PC-9 (cell line): ENCODE measurements around the gene COL23A1. TPM values are rescaled to one million over a fixed set of nuclear protein-coding genes. Genes with fewer than 3 reads are reported as not detected.
A peak's percentile ranks its signal among the peaks of the same experiment; 100 is the strongest.

ENCODE experiments used
- BruUV-seq: library from RNA; stranded (reverse); fragments of 400-500 nt; replicated peaks from 2 replicates; lab custom pipeline; 2021; lab: Mats Ljungman, UMichigan
- CTCF ChIA-PET: fragments of 300-600 bp; sonication (Branson Sonifier 250); formaldehyde crosslinking; loops from one replicate; lab custom pipeline; 2022; ENCODE audit warnings: antibody characterized with exemption; lab: Charles Lee
- POLR2A ChIA-PET: fragments of 300-600 bp; sonication (Branson Sonifier 250); formaldehyde crosslinking; loops from one replicate; lab custom pipeline; 2022; ENCODE audit warnings: antibody characterized with exemption; ENCODE audit not compliant: unreplicated experiment; lab: Charles Lee
- DNase-seq, 2 experiments: peaks; one replicate each; pipeline versions ENCODE4 v3.0.0 to v3.0.0-alpha.2; 2015 to 2022; ENCODE audit warnings: mixed read lengths in 1 of 2
- H2AFZ ChIP-seq: fragments of 200-600 bp; sonication (generic); 2 replicates; pipeline ENCODE4 v1.8.1; 2017; ENCODE audit warnings: antibody characterized with exemption
- H3F3A ChIP-seq: fragments of 200-600 bp; sonication (generic); 2 replicates; pipeline ENCODE4 v1.8.1; 2017; ENCODE audit warnings: antibody characterized with exemption, mild to moderate bottlenecking, low read depth; ENCODE audit not compliant: insufficient read depth
- H3K27ac ChIP-seq: fragments of 200-600 bp; sonication (generic); 2 replicates; pipeline ENCODE4 v1.6.1; 2016; ENCODE audit warnings: mixed run types
- H3K27me3 ChIP-seq: fragments of 200-600 bp; sonication (generic); 2 replicates; pipeline ENCODE4 v1.6.1; 2016; ENCODE audit warnings: low read depth, mixed run types; ENCODE audit not compliant: insufficient read depth
- H3K36me3 ChIP-seq: fragments of 200-600 bp; sonication (generic); 2 replicates; pipeline ENCODE4 v1.6.1; 2016; ENCODE audit warnings: low read depth, mixed run types
- H3K4me1 ChIP-seq: fragments of 200-600 bp; sonication (generic); replicated peaks from 2 replicates; pipeline ENCODE4 v1.6.1; 2016; ENCODE audit warnings: mixed run types; ENCODE audit not compliant: insufficient read depth
- H3K4me2 ChIP-seq: fragments of 200-600 bp; sonication (generic); 2 replicates; pipeline ENCODE4 v1.6.1; 2017; ENCODE audit warnings: mixed run types
- H3K4me3 ChIP-seq: fragments of 200-600 bp; sonication (generic); 2 replicates; pipeline ENCODE4 v1.6.1; 2016; ENCODE audit warnings: mixed run types
- H3K79me2 ChIP-seq: fragments of 200-600 bp; sonication (generic); 2 replicates; pipeline ENCODE4 v1.6.1; 2017; ENCODE audit warnings: low read depth, mixed run types
- H3K9me2 ChIP-seq: fragments of 200-600 bp; sonication (generic); 2 replicates; pipeline ENCODE4 v1.8.1; 2017; ENCODE audit warnings: mild to moderate bottlenecking; ENCODE audit not compliant: insufficient read depth
- H3K9me3 ChIP-seq: fragments of 200-600 bp; sonication (generic); 2 replicates; pipeline ENCODE4 v1.8.1; 2016; ENCODE audit warnings: low read depth; ENCODE audit not compliant: insufficient read depth
- H4K20me1 ChIP-seq: fragments of 200-600 bp; sonication (generic); 2 replicates; pipeline ENCODE4 v1.8.1; 2017; ENCODE audit not compliant: insufficient read depth
- CTCF ChIP-seq: fragments of 200-600 bp; sonication (generic); conservative IDR thresholded peaks from 2 replicates; pipeline ENCODE4 v1.6.1; 2017; ENCODE audit warnings: mixed run types, antibody characterized with exemption, mild to moderate bottlenecking, moderate library complexity
- EZH2 ChIP-seq: fragments of 200-600 bp; sonication (generic); IDR thresholded peaks from 2 replicates; pipeline ENCODE4 v1.8.0; 2017; ENCODE audit warnings: antibody characterized with exemption, low read depth
- intact Hi-C: fragments of 100-400 bp; cut with micrococcal nuclease; formaldehyde crosslinking; loops from one replicate; pipeline ENCODE4 v1.10.0; 2022; ENCODE audit not compliant: unreplicated experiment
- total RNA-seq: library from RNA; stranded (reverse); gene quantifications from 2 replicates; pipeline ENCODE4 v1.2.3, GENCODE V29; 2021

COL23A1 gene
- total RNA-seq, 1 experiment from 2014 or later, result not detected

- H4K20me1 ChIP-seq, result peaks cover 73% of the 10 kb centered on the region
- H3K36me3 ChIP-seq, result peaks cover 53% of the 10 kb centered on the region
- H3K79me2 ChIP-seq, result peaks cover 59% of the 10 kb centered on the region
- DNase-seq, result no peak
- ChIA-PET CTCF (no interaction called here), POLR2A (no interaction called here)
- no peaks in the 10 kb centered on the region for H3K9me3 ChIP-seq
- H3K4me2 ChIP-seq, result no peak overlapping the region
- H3F3A ChIP-seq, result peaks cover 72% of the 10 kb centered on the region
- no peak overlapping the region for H3K4me3 ChIP-seq
- no peak overlapping the region for H3K27ac ChIP-seq
- BruUV-seq, result no TSS peak
- H2AFZ ChIP-seq, result no peak overlapping the region
- peaks cover 22% of the 10 kb centered on the region for H3K4me1 ChIP-seq
- no peaks in the 10 kb centered on the region for H3K27me3 ChIP-seq
- intact Hi-C loops, result no loop called here
- TF ChIP-seq CTCF (no peak), EZH2 (no peak)
- H3K9me2 ChIP-seq, result no peaks in the 10 kb centered on the region
Observed at GRCh38 chr5:178207917-178208280, 382.3 kb downstream of the COL23A1 start.

- Histone ChIP-seq H3K4me2 (peak overlapping the region; percentile 87), H3K27ac (no peak overlapping the region), H3K4me3 (peak overlapping the region; percentile 85; the same call in 1 of the 2 replicates), H3K36me3 (peaks cover 53% of the 10 kb centered on the region), H4K20me1 (peaks cover 69% of the 10 kb centered on the region), H3K9me3 (no peaks in the 10 kb centered on the region), H3K79me2 (peaks cover 59% of the 10 kb centered on the region), H2AFZ (no peak overlapping the region), H3K9me2 (no peaks in the 10 kb centered on the region), H3K27me3 (no peaks in the 10 kb centered on the region), H3K4me1 (peaks cover 22% of the 10 kb centered on the region), H3F3A (peaks cover 74% of the 10 kb centered on the region)
- intact Hi-C loops, result no loop called here
- CTCF ChIA-PET, result no interaction called here
- POLR2A ChIA-PET, result interaction anchor here (0.6 kb wide), 2 partner anchors 653 to 732 kb away, joined by 3 to 4 read pairs; partner anchors contain the start of gene ZNF354B
- TF ChIP-seq EZH2, result no peak
- no peak for TF ChIP-seq CTCF
- peak in 1 of 2 experiments; percentile 38 for DNase-seq
- no TSS peak for BruUV-seq
Observed at GRCh38 chr5:178207183-178207916, 382.8 kb downstream of the COL23A1 start.

- ChIA-PET POLR2A (interaction anchor here (0.6 kb wide), 1 partner anchor 654 kb away, joined by 3 read pairs; the partner anchor contains the start of gene ZNF354B), CTCF (no interaction called here)
- Histone ChIP-seq H3K27me3 (no peaks in the 10 kb centered on the region), H3K79me2 (peaks cover 59% of the 10 kb centered on the region), H3K36me3 (peaks cover 46% of the 10 kb centered on the region), H3F3A (peaks cover 73% of the 10 kb centered on the region), H2AFZ (no peak overlapping the region), H3K4me1 (peaks cover 30% of the 10 kb centered on the region), H3K27ac (no peak overlapping the region), H3K9me3 (no peaks in the 10 kb centered on the region), H3K4me3 (peak overlapping the region; percentile 85), H3K9me2 (no peaks in the 10 kb centered on the region), H4K20me1 (peaks cover 61% of the 10 kb centered on the region), H3K4me2 (peak overlapping the region; percentile 87)
- DNase-seq, result no peak
- intact Hi-C loops, result no loop called here
- BruUV-seq, result TSS peak; percentile 50
- TF ChIP-seq CTCF (no peak), EZH2 (no peak)
Observed at GRCh38 chr5:178206166-178207101, 383.8 kb downstream of the COL23A1 start.
